Sigmoid colon (tissue), 3 donors: ENCODE measurements around the gene STON1.

Experiments
- CTCF ChIP-seq, 4 experiments: fragments of 450-650 bp in 3 of 4; fragments of 200-600 bp in 1 of 4; IDR thresholded peaks; one replicate each; pipeline ENCODE4 v1.5.1; 2016 to 2019; ENCODE audit warnings: antibody characterized with exemption in 4 of 4, mild to moderate bottlenecking in 3 of 4, moderate library complexity in 2 of 4
- POLR2A ChIP-seq, 2 donors: fragments of 450-650 bp; IDR thresholded peaks; one replicate each; pipeline ENCODE4 v1.6.1; 2016; ENCODE audit warnings: antibody characterized with exemption in 2 of 2, mild to moderate bottlenecking in 2 of 2, moderate library complexity in 2 of 2

GRCh38 chr2:48568547-48568946, 38.6 kb downstream of the STON1 start:
- TF ChIP-seq POLR2A (IDR thresholded peaks at IDR 0.05), result no peak
- TF ChIP-seq CTCF (IDR thresholded peaks at IDR 0.05), result no peak
